T follicular helper cell (primary cell): ENCODE results near the gene NCOA6.
"Not testable (repeated sequence)": the region's sequence is repeated elsewhere in the genome, so short reads cannot be mapped to it uniquely, and the experiment has no call there.

Experiments
- DNase-seq: peaks from one replicate; pipeline ENCODE4 v3.0.0-alpha.2; 2020; ENCODE audit warnings: low read depth

The NCOA6 gene

GRCh38 chr20:34774449-34774848 is 51.0 kb downstream of the NCOA6 start:
- no peak for DNase-seq

DNA sequence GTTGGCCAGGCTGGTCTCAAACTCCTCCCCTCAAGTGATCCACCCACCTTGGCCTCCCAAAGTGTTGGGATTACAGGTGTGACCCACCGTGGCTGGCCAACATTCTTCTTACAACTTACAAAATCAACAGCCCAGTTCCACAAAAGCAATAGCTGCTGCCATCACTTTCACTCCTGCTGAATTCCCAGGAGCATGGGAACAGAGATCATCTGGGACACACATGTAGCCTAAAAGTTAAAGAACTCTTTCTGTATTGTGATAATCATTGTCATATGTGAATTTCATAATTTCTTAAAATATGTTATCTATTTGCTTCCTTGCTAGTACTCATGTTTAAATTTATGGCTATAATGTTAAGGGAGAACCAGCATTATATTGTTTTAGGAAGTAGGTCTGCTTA is 51.7 kb downstream of the NCOA6 start:
- DNase-seq: no peak

GRCh38 chr20:34772437-34772836 is 53.0 kb downstream of the NCOA6 start:
- DNase-seq: no peak

DNA sequence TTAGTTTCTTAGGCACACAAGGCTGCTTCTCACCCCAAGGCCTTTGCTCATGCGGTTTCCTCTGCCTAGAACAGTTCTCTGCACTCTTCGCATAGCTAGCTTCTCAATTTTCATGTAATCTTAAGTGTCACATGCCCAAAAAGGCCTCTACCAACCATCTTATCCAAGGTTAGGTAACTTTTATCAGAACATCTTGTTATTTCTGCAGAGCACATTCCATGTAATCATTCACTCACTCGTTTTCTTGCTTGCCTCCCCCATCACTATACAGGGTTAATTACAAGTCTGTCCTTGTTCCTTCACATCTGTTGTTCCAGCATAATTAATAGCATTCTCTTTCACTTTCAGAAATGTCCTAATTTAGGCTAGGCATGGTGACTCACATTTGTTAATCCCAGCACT is 53.8 kb downstream of the NCOA6 start:
- no peak for DNase-seq

DNA sequence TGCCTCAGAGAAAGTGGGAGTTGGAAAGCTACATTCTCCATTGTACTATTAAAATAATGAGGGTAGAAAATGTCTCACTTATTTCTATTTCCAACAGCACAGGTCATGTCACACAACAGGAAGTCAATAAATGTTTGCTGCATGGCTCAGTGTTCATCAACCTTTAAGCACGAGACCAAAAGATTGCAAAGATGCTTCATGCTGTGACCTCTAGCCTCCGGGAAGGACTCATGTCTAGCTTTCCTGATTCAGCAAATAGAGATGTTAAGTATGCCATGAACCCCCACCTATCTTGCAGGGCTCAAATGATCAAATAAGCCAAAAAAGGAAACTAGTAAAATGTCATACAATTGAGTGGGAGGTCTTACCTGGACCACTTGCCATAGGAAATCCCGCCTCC is 57.4 kb downstream of the NCOA6 start:
- no peak for DNase-seq

- DNase-seq: no peak
These were observed 63.4 kb downstream of the NCOA6 start for GRCh38 chr20:34762031-34762555.

DNA sequence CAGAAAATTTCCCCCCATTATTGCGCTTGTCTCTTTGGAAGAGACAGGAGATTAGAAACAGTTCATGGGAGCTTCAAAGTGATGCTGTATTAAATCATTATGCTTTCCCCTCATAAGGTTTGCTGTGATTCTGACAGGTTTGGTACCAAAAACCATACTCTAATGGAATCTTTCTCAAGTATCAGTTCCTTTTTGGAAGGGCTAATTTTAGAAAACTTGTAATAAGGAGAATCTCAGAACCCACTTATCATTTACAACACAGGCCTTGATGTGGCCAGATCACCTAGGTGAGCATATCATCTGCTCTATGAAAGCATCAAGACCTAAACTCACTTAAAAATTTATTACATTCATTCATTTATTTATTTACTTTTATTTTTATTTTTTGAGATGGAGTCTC is 70.1 kb downstream of the NCOA6 start:
- DNase-seq: no peak

DNA sequence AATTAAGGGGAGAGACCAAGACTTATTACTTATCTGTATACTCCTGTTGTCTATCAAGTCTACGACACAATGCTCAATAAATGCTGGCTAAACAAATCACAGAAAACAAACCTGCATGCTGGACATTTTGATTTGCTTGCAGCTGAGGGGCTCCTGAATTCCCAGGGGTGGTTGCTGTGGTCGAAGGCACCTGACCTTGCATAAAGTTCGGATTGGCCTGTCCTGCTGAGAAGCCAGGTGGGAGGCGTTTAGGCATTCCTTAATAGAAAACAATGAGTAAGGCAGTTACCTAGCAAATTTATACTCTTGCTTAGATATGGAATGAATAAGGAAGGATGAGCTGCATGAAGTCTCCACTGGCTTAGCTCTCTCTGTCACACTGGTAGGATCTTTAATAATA is 70.8 kb downstream of the NCOA6 start:
- no peak for DNase-seq

- no peak for DNase-seq
These were observed 71.6 kb downstream of the NCOA6 start for GRCh38 chr20:34753706-34754461.

DNA sequence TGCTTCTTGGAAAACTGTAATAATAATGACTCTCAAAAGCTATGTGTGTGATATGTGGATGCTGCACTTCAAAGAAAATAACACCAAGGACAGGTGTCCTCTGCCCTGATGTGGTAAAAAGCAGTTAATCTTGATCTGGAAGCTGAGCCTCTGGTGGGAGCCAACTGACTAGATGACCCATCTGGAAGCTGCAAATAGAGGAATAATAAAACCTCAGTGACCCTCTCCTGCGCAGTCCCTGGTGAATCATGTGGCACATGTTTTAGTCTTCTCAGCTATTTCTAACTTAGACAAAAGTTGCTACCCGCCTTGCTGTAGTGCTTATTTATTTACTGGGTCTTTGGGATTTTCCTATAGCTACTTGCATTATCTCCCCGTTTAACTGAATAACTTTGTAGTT is 74.0 kb downstream of the NCOA6 start:
- DNase-seq: no peak

- no peak for DNase-seq
These were observed 75.0 kb downstream of the NCOA6 start for GRCh38 chr20:34750484-34750883.

DNA sequence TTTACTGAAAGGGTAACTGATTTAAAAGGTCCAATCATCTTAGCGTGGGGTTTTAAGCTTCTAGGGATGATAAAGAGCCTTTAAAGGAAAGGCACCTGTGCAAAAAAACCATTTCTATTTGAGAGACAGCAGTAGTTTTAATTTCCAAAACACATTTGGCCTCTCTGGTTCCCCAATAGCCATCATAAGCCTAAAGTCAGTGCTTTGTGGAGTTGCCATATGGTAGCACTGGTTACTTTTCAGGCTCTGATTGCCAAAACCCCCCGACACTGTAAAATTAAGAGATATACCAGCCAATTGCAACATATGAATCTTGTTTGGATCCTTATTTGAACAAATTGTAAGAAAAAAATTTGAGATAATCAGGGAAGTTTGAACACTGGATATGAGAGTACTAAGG is 76.7 kb downstream of the NCOA6 start:
- no peak for DNase-seq

DNA sequence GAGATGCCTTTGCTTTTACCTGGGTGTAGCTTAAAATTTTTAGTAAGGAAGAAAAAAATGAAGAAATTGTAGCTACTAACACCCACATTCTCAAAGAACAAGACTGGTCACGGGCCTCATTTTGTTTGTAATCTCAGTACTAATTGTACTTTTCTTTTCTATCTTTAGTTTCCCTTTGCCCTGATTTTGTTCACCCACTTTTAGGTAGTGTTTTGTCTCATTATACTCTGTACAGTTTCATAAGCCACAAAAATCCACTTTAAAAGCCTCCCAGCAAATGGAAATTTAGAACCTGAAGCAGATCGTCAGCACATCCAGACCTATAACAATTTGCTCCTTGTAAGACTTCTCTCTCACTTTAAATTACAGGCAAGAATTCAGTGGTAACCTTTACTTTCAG is 78.0 kb downstream of the NCOA6 start:
- no peak for DNase-seq

DNA sequence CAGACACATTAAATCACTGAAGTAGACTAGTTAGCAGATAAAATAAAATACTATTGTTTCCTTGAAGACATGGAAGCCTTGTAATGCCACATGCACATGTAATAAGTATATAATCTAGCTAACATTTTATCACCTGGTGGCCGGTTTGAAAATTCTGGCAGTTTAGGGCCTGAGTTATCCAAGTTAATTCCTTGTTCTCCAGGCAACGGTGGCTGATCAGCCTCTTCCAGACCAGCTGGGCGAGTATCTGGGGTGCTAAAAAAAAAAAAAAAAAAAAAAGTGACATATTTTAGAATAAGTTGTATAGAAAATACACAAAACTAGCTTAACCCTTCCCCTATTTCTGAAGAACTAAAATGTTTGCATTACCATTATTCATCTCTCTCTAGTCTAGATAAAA is 78.8 kb downstream of the NCOA6 start:
- DNase-seq: no peak

GRCh38 chr20:34744847-34745246 is 80.6 kb downstream of the NCOA6 start:
- no peak for DNase-seq

DNA sequence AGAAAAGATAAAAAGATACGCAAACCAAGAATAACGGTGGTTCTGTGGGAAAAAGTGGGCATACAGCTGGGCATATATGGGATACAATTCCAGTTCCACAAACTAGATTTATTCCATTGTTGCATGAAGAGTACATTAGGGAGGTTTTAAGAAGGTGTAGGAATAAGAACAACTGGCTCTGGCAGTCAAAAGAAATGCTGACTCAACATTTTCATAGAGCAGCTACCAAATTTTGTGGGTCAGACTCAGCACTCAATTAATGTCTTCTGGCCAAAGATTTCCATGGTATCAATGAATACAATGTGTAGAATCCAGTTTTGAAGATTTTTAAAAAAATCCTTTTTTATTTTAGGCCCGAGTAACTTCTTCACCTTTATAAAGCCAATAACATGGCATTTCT is 81.1 kb downstream of the NCOA6 start:
- no peak for DNase-seq

- no peak for DNase-seq
These were observed 82.4 kb downstream of the NCOA6 start for GRCh38 chr20:34743039-34743438.

GRCh38 chr20:34736106-34736735 is 89.2 kb downstream of the NCOA6 start:
- DNase-seq: no peak

DNA sequence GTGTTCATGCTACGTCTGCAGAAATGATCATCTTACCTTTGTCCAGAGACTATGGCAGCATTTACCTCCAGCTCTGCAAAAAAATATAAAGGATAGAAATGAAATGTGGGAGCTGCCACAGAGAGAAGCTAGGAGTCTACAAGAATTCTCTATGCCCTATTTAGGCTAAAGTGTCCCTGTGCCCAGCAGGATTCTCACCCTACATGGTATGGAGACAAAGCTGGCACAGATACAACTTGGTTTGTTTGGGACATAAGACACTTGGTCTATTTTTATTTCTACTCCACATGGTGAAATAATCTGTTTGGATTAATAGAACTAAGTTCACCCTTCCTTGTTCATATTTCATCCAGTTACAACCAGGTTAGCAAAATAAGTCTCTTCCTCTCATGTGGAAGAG is 92.9 kb downstream of the NCOA6 start:
- no peak for DNase-seq

GRCh38 chr20:34729416-34729815 is 96.0 kb downstream of the NCOA6 start:
- DNase-seq: no peak

DNA sequence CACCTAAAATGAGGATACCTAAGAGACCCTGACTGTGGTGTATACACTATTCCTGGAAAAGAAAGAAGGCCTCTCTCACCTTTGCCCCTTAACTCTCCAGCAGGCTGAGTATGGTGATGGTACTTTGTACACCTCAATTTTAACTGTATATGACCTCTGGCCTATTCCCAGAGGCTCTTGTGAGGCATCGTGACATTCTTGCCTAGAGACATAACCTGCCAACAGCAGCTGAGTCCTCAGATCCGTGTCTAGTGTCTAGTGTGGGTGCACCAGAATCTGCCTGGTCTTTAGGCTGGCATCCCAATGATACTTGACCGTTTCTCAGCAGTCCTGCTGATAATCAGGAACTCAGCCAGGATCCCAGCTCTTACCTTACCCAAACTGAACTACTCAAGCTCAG is 101.3 kb downstream of the NCOA6 start:
- no peak for DNase-seq

DNA sequence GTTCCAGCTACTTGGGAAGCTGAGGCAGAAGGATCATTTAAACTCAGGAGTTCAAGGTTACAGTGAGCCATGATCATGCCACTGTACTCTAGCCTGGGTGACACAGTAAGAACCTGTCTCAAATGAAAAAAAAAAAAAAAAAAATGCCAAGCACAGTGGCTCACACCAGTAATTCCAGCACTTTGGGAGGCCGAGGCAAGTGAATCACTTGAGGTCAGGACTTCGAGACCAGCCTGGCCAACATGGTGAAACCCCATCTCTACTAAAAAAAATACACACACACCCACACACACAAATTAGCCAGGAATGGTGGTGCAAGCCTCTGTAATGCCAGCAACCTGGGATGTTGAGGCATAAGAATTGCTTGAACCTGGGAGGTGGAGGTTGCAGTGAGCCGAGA is 102.9 kb downstream of the NCOA6 start:
- not testable (repeated sequence) for DNase-seq

- no peak for DNase-seq
These were observed 105.2 kb downstream of the NCOA6 start for GRCh38 chr20:34720266-34720665.
